K562 (cell line): Measurements from ENCODE around the gene EIF3I. TPM values are rescaled to one million over a fixed set of nuclear protein-coding genes. Genes with fewer than 3 reads are reported as not detected.
A peak's percentile ranks its signal among the peaks of the same experiment; 100 is the strongest.

Source experiments
- BCL6 ChIP-seq: fragments of 250-450 bp; sonication (Bioruptor Pico); IDR thresholded peaks from 2 replicates; pipeline ENCODE4 v1.4.0; 2020
- DDX20 ChIP-seq: fragments of 450-650 bp; IDR thresholded peaks from 2 replicates; pipeline ENCODE4 v1.6.1; 2016; ENCODE audit warnings: missing genetic modification characterization, low read depth, mild to moderate bottlenecking, missing compliant biosample characterization, moderate library complexity
- GATA2 ChIP-seq: sonication (generic); formaldehyde crosslinking; IDR thresholded peaks from 2 replicates; pipeline ENCODE4 v1.4.0; 2020; ENCODE audit warnings: mild to moderate bottlenecking, missing genetic modification reagents
- HNRNPL ChIP-seq: fragments of 200-400 bp; formaldehyde crosslinking; IDR thresholded peaks from 2 replicates; pipeline ENCODE4 v1.6.1; 2017; ENCODE audit warnings: low read depth, mild to moderate bottlenecking, low read length
- MTA3 ChIP-seq: fragments of 450-650 bp; formaldehyde crosslinking; IDR thresholded peaks from 2 replicates; pipeline ENCODE4 v1.6.1; 2017; ENCODE audit warnings: mild to moderate bottlenecking, borderline replicate concordance
- NRF1 ChIP-seq, 2 experiments: fragments of 450-650 bp; IDR thresholded peaks in 1 of 2; conservative IDR thresholded peaks in 1 of 2; 2 replicates each; pipeline ENCODE4 v1.6.1; 2014; ENCODE audit warnings: mild to moderate bottlenecking in 2 of 2
- PML ChIP-seq: IDR thresholded peaks from 2 replicates; pipeline ENCODE4 v1.6.1; 2012; ENCODE audit warnings: low read length, inconsistent platforms
- POLR2B ChIP-seq: fragments of 450-650 bp; IDR thresholded peaks from 2 replicates; pipeline ENCODE4 v1.6.1; 2018; ENCODE audit warnings: low read depth; ENCODE audit not compliant: partially characterized antibody
- RFX5 ChIP-seq: IDR thresholded peaks from 2 replicates; pipeline ENCODE4 v1.6.1; 2011; ENCODE audit warnings: low read depth, mild to moderate bottlenecking, improper control_type of control experiment, low read length
- SIRT6 ChIP-seq: IDR thresholded peaks from one replicate; pipeline ENCODE4 v1.6.1; 2012; ENCODE audit warnings: low read depth, mild to moderate bottlenecking, control low read depth, inconsistent platforms, low read length, moderate library complexity
- SNRNP70 ChIP-seq: fragments of 200-400 bp; formaldehyde crosslinking; optimal IDR thresholded peaks from 2 replicates; pipeline ENCODE3; 2017; ENCODE audit warnings: low read depth, low read length
- SPI1 ChIP-seq: IDR thresholded peaks from 2 replicates; pipeline ENCODE4 v1.6.1; 2011; ENCODE audit warnings: low read depth, low read length, control low read depth, borderline replicate concordance
- ZFX ChIP-seq: sonication (generic); formaldehyde crosslinking; IDR thresholded peaks from 2 replicates; pipeline ENCODE4 v1.8.0; 2022; ENCODE audit warnings: mild to moderate bottlenecking, missing genetic modification reagents, moderate library complexity
- ZNF184 ChIP-seq: sonication (generic); formaldehyde crosslinking; IDR thresholded peaks from 2 replicates; pipeline ENCODE4 v1.5.0; 2020; ENCODE audit warnings: missing genetic modification reagents
- ZSCAN32 ChIP-seq: fragments of 450-650 bp; formaldehyde crosslinking; IDR thresholded peaks from 2 replicates; pipeline ENCODE4 v1.4.0; 2020; ENCODE audit warnings: mild to moderate bottlenecking, moderate library complexity
- ZZZ3 ChIP-seq: fragments of 450-650 bp; IDR thresholded peaks from 2 replicates; pipeline ENCODE4 v1.6.1; 2016; ENCODE audit warnings: antibody characterized with exemption, mild to moderate bottlenecking, moderate library complexity
- polyA plus RNA-seq, 8 experiments: library from polyadenylated mRNA; depleted of rRNA in 4 of 8; stranded (reverse) in 5 of 8; unstranded in 3 of 8; fragments of >200 nt; fragmentation: Nextera tagmentation in 2 of 8; fragmentation: Illumina TruSeq in 1 of 8; extraction: Ambion mirVana in 2 of 8; extraction: Trizol in 1 of 8; gene quantifications; 2 replicates each; pipeline versions ENCODE4 v1.2.1 to v1.2.3, GENCODE V29; 2011 to 2014; ENCODE audit warnings: inconsistent platforms in 1 of 8, missing spikeins in 1 of 8
- total RNA-seq, 7 experiments: library from RNA; depleted of rRNA in 6 of 7; stranded (reverse); fragments of >200 nt in 6 of 7; fragmentation: Illumina TruSeq in 2 of 7; extraction: Trizol in 2 of 7; gene quantifications; 2 replicates each; pipeline versions ENCODE4 v1.2.1 to v1.2.3, GENCODE V29; 2011 to 2021; ENCODE audit warnings: low replicate concordance in 1 of 7
- TF ChIP-seq, protein P1 (sequence below): fragments of 450-650 bp; IDR thresholded peaks from 2 replicates; pipeline ENCODE4 v1.6.1; 2016
- TF ChIP-seq, protein P2 (sequence below): sonication (generic); formaldehyde crosslinking; IDR thresholded peaks from 2 replicates; pipeline ENCODE4 v1.4.0; 2020; ENCODE audit warnings: mild to moderate bottlenecking, missing genetic modification reagents
- TF ChIP-seq, protein P3 (sequence below): sonication (generic); formaldehyde crosslinking; IDR thresholded peaks from 2 replicates; pipeline ENCODE4 v1.8.0; 2022; ENCODE audit warnings: missing genetic modification reagents, mild to moderate bottlenecking, moderate library complexity, borderline replicate concordance
- TF ChIP-seq, protein P4 (sequence below): fragments of 250-450 bp; sonication (Bioruptor Pico); IDR thresholded peaks from 2 replicates; pipeline ENCODE4 v1.8.0; 2022; ENCODE audit warnings: inconsistent platforms, mild to moderate bottlenecking, moderate library complexity, borderline replicate concordance
- TF ChIP-seq, protein P5 (sequence below): fragments of 450-650 bp; IDR thresholded peaks from 2 replicates; pipeline ENCODE4 v1.6.1; 2016; ENCODE audit warnings: mild to moderate bottlenecking

Gene EIF3I
- total and polyA plus RNA-seq, 9 of the 15 experiments (the other 6 are each of a cell fraction or from before 2014, with no cell fraction given), result 414 to 1,526 (median 635) TPM

DNA sequence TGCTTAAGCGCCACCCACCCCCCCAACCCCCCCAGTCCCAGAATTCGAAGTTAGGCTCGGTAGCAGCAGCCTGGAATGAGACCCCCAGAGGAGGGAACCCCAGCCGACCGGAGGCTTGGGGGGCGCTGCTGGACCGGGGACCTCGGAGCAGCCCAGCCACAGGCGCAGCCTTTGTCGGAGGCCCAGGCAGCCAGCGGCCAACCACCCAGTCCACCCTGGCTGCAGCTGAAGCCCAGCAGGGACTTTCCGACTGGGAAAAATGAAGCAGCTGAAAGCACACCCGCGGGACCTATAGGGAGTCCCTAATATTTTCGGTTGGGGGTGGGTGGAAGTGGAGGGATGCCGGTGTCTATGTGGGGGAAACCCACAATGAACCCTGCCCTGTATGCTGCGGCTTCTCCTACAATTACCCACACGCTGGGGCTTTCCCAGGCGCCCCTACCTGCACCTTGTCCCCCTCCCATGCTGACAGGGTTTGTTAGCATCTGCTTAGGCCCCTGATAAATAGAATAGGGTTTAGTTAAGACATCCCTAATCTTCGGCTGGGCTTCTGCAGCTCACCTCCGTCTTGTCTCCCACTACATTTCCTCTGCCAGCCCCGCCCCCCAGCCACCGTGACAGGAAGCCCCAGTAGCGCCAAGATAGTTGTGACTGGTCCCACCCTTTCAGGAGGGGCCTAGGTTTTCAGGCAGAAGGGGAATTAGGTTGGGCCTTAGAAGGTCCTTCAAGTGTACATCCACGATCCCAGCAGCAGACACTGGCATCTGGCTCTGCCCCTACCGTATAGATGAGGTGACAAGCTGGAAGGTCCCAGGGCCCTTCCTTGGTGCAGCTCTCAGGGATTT lies 21.0 kb upstream of the EIF3I start (continued):
- TF ChIP-seq SIRT6 (no peak), BCL6 (CRISPR knock-in tag) (no peak), GATA2 (CRISPR knock-in tag) (no peak), HNRNPL (no peak), SPI1 (peak; percentile 55; the same call in 1 of the 2 replicates), RFX5 (no peak), SNRNP70 (no peak), ZZZ3 (no peak), POLR2B (peak; percentile 34), PML (peak; percentile 31; the same call in 1 of the 2 replicates), MTA3 (peak; percentile 12; the same call in 1 of the 2 replicates), ZNF184 (CRISPR knock-in tag) (no peak), ZSCAN32 (CRISPR knock-in tag) (0 out of 2 replicates have a peak, but pooled peaks have one; percentile 14), DDX20 (tag) (no peak), ZFX (CRISPR knock-in tag) (peak; percentile 51), NRF1 (conservative IDR thresholded peaks at IDR 0.05 in 1 of 2, IDR thresholded peaks at IDR 0.05 in 1 of 2) (no peak)
- TF ChIP-seq, protein P1, sequence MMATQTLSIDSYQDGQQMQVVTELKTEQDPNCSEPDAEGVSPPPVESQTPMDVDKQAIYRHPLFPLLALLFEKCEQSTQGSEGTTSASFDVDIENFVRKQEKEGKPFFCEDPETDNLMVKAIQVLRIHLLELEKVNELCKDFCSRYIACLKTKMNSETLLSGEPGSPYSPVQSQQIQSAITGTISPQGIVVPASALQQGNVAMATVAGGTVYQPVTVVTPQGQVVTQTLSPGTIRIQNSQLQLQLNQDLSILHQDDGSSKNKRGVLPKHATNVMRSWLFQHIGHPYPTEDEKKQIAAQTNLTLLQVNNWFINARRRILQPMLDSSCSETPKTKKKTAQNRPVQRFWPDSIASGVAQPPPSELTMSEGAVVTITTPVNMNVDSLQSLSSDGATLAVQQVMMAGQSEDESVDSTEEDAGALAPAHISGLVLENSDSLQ, result peak; percentile 41
- TF ChIP-seq, protein P2, sequence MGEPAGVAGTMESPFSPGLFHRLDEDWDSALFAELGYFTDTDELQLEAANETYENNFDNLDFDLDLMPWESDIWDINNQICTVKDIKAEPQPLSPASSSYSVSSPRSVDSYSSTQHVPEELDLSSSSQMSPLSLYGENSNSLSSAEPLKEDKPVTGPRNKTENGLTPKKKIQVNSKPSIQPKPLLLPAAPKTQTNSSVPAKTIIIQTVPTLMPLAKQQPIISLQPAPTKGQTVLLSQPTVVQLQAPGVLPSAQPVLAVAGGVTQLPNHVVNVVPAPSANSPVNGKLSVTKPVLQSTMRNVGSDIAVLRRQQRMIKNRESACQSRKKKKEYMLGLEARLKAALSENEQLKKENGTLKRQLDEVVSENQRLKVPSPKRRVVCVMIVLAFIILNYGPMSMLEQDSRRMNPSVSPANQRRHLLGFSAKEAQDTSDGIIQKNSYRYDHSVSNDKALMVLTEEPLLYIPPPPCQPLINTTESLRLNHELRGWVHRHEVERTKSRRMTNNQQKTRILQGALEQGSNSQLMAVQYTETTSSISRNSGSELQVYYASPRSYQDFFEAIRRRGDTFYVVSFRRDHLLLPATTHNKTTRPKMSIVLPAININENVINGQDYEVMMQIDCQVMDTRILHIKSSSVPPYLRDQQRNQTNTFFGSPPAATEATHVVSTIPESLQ (CRISPR knock-in tag), result no peak
- TF ChIP-seq, protein P3, sequence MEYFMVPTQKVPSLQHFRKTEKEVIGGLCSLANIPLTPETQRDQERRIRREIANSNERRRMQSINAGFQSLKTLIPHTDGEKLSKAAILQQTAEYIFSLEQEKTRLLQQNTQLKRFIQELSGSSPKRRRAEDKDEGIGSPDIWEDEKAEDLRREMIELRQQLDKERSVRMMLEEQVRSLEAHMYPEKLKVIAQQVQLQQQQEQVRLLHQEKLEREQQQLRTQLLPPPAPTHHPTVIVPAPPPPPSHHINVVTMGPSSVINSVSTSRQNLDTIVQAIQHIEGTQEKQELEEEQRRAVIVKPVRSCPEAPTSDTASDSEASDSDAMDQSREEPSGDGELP (CRISPR knock-in tag), result peak; percentile 30; the same call in 1 of the 2 replicates
- TF ChIP-seq, protein P4, sequence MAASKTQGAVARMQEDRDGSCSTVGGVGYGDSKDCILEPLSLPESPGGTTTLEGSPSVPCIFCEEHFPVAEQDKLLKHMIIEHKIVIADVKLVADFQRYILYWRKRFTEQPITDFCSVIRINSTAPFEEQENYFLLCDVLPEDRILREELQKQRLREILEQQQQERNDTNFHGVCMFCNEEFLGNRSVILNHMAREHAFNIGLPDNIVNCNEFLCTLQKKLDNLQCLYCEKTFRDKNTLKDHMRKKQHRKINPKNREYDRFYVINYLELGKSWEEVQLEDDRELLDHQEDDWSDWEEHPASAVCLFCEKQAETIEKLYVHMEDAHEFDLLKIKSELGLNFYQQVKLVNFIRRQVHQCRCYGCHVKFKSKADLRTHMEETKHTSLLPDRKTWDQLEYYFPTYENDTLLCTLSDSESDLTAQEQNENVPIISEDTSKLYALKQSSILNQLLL (CRISPR knock-in tag), result no peak
- TF ChIP-seq, protein P5, sequence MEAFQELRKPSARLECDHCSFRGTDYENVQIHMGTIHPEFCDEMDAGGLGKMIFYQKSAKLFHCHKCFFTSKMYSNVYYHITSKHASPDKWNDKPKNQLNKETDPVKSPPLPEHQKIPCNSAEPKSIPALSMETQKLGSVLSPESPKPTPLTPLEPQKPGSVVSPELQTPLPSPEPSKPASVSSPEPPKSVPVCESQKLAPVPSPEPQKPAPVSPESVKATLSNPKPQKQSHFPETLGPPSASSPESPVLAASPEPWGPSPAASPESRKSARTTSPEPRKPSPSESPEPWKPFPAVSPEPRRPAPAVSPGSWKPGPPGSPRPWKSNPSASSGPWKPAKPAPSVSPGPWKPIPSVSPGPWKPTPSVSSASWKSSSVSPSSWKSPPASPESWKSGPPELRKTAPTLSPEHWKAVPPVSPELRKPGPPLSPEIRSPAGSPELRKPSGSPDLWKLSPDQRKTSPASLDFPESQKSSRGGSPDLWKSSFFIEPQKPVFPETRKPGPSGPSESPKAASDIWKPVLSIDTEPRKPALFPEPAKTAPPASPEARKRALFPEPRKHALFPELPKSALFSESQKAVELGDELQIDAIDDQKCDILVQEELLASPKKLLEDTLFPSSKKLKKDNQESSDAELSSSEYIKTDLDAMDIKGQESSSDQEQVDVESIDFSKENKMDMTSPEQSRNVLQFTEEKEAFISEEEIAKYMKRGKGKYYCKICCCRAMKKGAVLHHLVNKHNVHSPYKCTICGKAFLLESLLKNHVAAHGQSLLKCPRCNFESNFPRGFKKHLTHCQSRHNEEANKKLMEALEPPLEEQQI, result no peak
